Measurements from ENCODE around the gene EHD1. TPM values are rescaled to one million over a fixed set of nuclear protein-coding genes. Genes with fewer than 3 reads are reported as not detected.

EHD1 gene
- total and polyA plus RNA-seq, 2 experiments from 2014 or later = 55.2 to 90.2 TPM

GRCh38 chr11:64876835-64877341 lies 1.5 kb downstream of the EHD1 start:
- 2% methylated on average over 14 of the region's 14 CpGs for WGBS, 2 experiments (ENCODE audit: low coverage in 1 of 2, low lambda C conversion rate in 2 of 2, missing lambda C conversion rate in 2 of 2)
- peak overlapping the region; percentile 66 for H3K27ac ChIP-seq

GRCh38 chr11:64876229-64876750 lies 2.1 kb downstream of the EHD1 start:
- Histone ChIP-seq H3K9me2 (ENCODE audit: insufficient read depth) (no peaks in the 10 kb centered on the region), H3K79me2 (ENCODE audit: insufficient read depth) (peaks cover 70% of the 10 kb centered on the region), H3K36me3 (ENCODE audit: low read depth) (peaks cover 24% of the 10 kb centered on the region), H3K27ac (peak overlapping the region; percentile 66), H3K9ac (peak overlapping the region; percentile 90), H3K4me3 (peak overlapping the region; percentile 96), H3K27me3 (replicated peaks; ENCODE audit: insufficient read depth) (no peaks in the 10 kb centered on the region), H2AFZ (no peak overlapping the region), H3F3A (ENCODE audit: insufficient read depth) (peaks cover 26% of the 10 kb centered on the region), H3K4me1 (ENCODE audit: insufficient read depth) (peaks cover 16% of the 10 kb centered on the region), H4K20me1 (ENCODE audit: insufficient read depth) (peaks cover 9% of the 10 kb centered on the region; the same call in 1 of the 2 replicates), H3K4me2 (ENCODE audit: unreplicated experiment) (peak overlapping the region; percentile 99), H3K9me3 (ENCODE audit: low read depth) (no peaks in the 10 kb centered on the region)
- peak; percentile 43 for DNase-seq
- 20% methylated on average over 11 of the region's 11 CpGs for WGBS, 2 experiments (ENCODE audit: low coverage in 1 of 2, low lambda C conversion rate in 2 of 2, missing lambda C conversion rate in 2 of 2)
- in situ Hi-C loops (cut with MboI) = no loop called here
- TF ChIP-seq EZH2 (IDR thresholded peaks at IDR 0.05; ENCODE audit: insufficient read depth, poor library complexity, severe bottlenecking) = no peak
- no peak for TF ChIP-seq EZH2phosphoT487 (IDR thresholded peaks at IDR 0.05; ENCODE audit: insufficient read depth, low read depth)

More at GRCh38 chr11:64876835-64877341, 1.5 kb downstream of the EHD1 start:
- H2AFZ ChIP-seq = no peak overlapping the region
- no peaks in the 10 kb centered on the region for H3K9me3 ChIP-seq (ENCODE audit: low read depth)
- peaks cover 20% of the 10 kb centered on the region for H3F3A ChIP-seq (ENCODE audit: insufficient read depth)
- no peak for TF ChIP-seq EZH2phosphoT487 (IDR thresholded peaks at IDR 0.05; ENCODE audit: insufficient read depth, low read depth)
- no peak for TF ChIP-seq EZH2 (IDR thresholded peaks at IDR 0.05; ENCODE audit: insufficient read depth, poor library complexity, severe bottlenecking)
- 0 out of 2 replicates have a peak, but pooled peaks cover 9% of the 10 kb centered on the region for H4K20me1 ChIP-seq (ENCODE audit: insufficient read depth)
- peaks cover 64% of the 10 kb centered on the region for H3K79me2 ChIP-seq (ENCODE audit: insufficient read depth)
- peaks cover 19% of the 10 kb centered on the region for H3K36me3 ChIP-seq (ENCODE audit: low read depth)
- H3K27me3 ChIP-seq (replicated peaks; ENCODE audit: insufficient read depth) = no peaks in the 10 kb centered on the region
- peak; percentile 79 for DNase-seq
- H3K4me2 ChIP-seq (ENCODE audit: unreplicated experiment) = peak overlapping the region; percentile 99
- peak overlapping the region; percentile 90 for H3K9ac ChIP-seq
- H3K9me2 ChIP-seq (ENCODE audit: insufficient read depth) = no peaks in the 10 kb centered on the region
- peak overlapping the region; percentile 96 for H3K4me3 ChIP-seq
- in situ Hi-C loops (cut with MboI) = no loop called here
- peaks cover 16% of the 10 kb centered on the region for H3K4me1 ChIP-seq (ENCODE audit: insufficient read depth)

GRCh38 chr11:64875369-64876228 lies 2.8 kb downstream of the EHD1 start:
- Histone ChIP-seq H3K27ac (peak overlapping the region; percentile 66), H4K20me1 (ENCODE audit: insufficient read depth) (peaks cover 9% of the 10 kb centered on the region; the same call in 1 of the 2 replicates), H3K4me2 (ENCODE audit: unreplicated experiment) (peak overlapping the region; percentile 99), H3K9me2 (ENCODE audit: insufficient read depth) (no peaks in the 10 kb centered on the region), H3K36me3 (ENCODE audit: low read depth) (peaks cover 28% of the 10 kb centered on the region), H3K27me3 (replicated peaks; ENCODE audit: insufficient read depth) (no peaks in the 10 kb centered on the region), H3F3A (ENCODE audit: insufficient read depth) (peaks cover 30% of the 10 kb centered on the region), H3K9ac (peak overlapping the region; percentile 90), H3K79me2 (ENCODE audit: insufficient read depth) (peaks cover 77% of the 10 kb centered on the region), H3K4me3 (peak overlapping the region; percentile 96), H2AFZ (no peak overlapping the region), H3K9me3 (ENCODE audit: low read depth) (no peaks in the 10 kb centered on the region), H3K4me1 (ENCODE audit: insufficient read depth) (peaks cover 20% of the 10 kb centered on the region)
- DNase-seq = peak; percentile 40
- in situ Hi-C loops (cut with MboI) = no loop called here
- WGBS, 2 experiments (ENCODE audit: low coverage in 1 of 2, low lambda C conversion rate in 2 of 2, missing lambda C conversion rate in 2 of 2) = 79 to 83% methylated on average over 17 of the region's 17 CpGs
- TF ChIP-seq EZH2phosphoT487 (IDR thresholded peaks at IDR 0.05; ENCODE audit: insufficient read depth, low read depth) (no peak), EZH2 (IDR thresholded peaks at IDR 0.05; ENCODE audit: insufficient read depth, poor library complexity, severe bottlenecking) (no peak)

- TF ChIP-seq EZH2 (IDR thresholded peaks at IDR 0.05; ENCODE audit: insufficient read depth, poor library complexity, severe bottlenecking) (no peak), EZH2phosphoT487 (IDR thresholded peaks at IDR 0.05; ENCODE audit: insufficient read depth, low read depth) (no peak)
- Histone ChIP-seq H3F3A (ENCODE audit: insufficient read depth) (peaks cover 39% of the 10 kb centered on the region), H3K9ac (no peak overlapping the region), H3K4me1 (ENCODE audit: insufficient read depth) (peaks cover 30% of the 10 kb centered on the region), H3K36me3 (ENCODE audit: low read depth) (peaks cover 28% of the 10 kb centered on the region), H3K9me2 (ENCODE audit: insufficient read depth) (no peaks in the 10 kb centered on the region), H2AFZ (no peak overlapping the region), H3K27ac (no peak overlapping the region), H3K27me3 (replicated peaks; ENCODE audit: insufficient read depth) (no peaks in the 10 kb centered on the region), H3K9me3 (ENCODE audit: low read depth) (no peaks in the 10 kb centered on the region), H3K4me3 (no peak overlapping the region), H3K4me2 (ENCODE audit: unreplicated experiment) (no peak overlapping the region), H3K79me2 (ENCODE audit: insufficient read depth) (peaks cover 87% of the 10 kb centered on the region), H4K20me1 (ENCODE audit: insufficient read depth) (peaks cover 9% of the 10 kb centered on the region; the same call in 1 of the 2 replicates)
- whole genome bisulfite sequencing, 2 experiments (ENCODE audit: low coverage in 1 of 2, low lambda C conversion rate in 2 of 2, missing lambda C conversion rate in 2 of 2) = 94 to 95% methylated on average over 29 of the region's 29 CpGs
- in situ Hi-C loops (cut with MboI) = no loop called here
- DNase-seq = no peak
These were observed 3.8 kb downstream of the EHD1 start for GRCh38 chr11:64874308-64875240.

All from GM23248 (cell line).